AG04450 (cell line): Measurements from ENCODE around the gene CDKAL1. TPM values are rescaled to one million over a fixed set of nuclear protein-coding genes. Genes with fewer than 3 reads are reported as not detected.
A peak's percentile ranks its signal among the peaks of the same experiment; 100 is the strongest.
"Not testable (repeated sequence)": the region's sequence is repeated elsewhere in the genome, so short reads cannot be mapped to it uniquely, and the experiment has no call there.

Source experiments
- CTCF ChIA-PET: fragments of 300-600, 350-600 bp; formaldehyde crosslinking; extraction: SDS; loops from one replicate; lab custom pipeline; 2022; ENCODE audit warnings: antibody characterized with exemption, inconsistent platforms; lab: Charles Lee
- POLR2A ChIA-PET: fragments of 350-600 bp; formaldehyde crosslinking; extraction: SDS; loops from one replicate; lab custom pipeline; 2021; ENCODE audit warnings: antibody characterized with exemption, inconsistent platforms; lab: Yijun Ruan, JAX
- DNase-seq: peaks from one replicate; pipeline ENCODE4 v3.0.0-alpha.2; 2011; ENCODE audit warnings: low read depth, low spot score
- H3K27ac ChIP-seq: one replicate; pipeline ENCODE4 v1.5.1; 2012; ENCODE audit warnings: low read depth, low read length, control low read depth
- H3K27me3 ChIP-seq: one replicate; pipeline ENCODE4 v1.6.0; 2012; ENCODE audit warnings: low read length; ENCODE audit not compliant: control insufficient read depth, insufficient read depth
- H3K4me3 ChIP-seq: 2 replicates; pipeline ENCODE4 v1.5.1; 2011; ENCODE audit warnings: mild to moderate bottlenecking, low read depth, low read length, control low read depth
- H3K9me3 ChIP-seq: 2 replicates; pipeline ENCODE4 v1.5.1; 2012; ENCODE audit warnings: low read length; ENCODE audit not compliant: control insufficient read depth, insufficient read depth
- polyA plus RNA-seq: library from polyadenylated mRNA; depleted of rRNA; stranded (reverse); fragments of >200 nt; gene quantifications from 2 replicates; pipeline ENCODE4 v1.2.3, GENCODE V29; 2011
- TF ChIP-seq, protein P1 (sequence below): IDR thresholded peaks from 2 replicates; pipeline ENCODE4 v1.5.1; 2011; ENCODE audit warnings: low read depth, low read length, control low read depth, inconsistent platforms

The CDKAL1 gene
- polyA plus RNA-seq, 1 experiment, result 9.2 TPM

DNA sequence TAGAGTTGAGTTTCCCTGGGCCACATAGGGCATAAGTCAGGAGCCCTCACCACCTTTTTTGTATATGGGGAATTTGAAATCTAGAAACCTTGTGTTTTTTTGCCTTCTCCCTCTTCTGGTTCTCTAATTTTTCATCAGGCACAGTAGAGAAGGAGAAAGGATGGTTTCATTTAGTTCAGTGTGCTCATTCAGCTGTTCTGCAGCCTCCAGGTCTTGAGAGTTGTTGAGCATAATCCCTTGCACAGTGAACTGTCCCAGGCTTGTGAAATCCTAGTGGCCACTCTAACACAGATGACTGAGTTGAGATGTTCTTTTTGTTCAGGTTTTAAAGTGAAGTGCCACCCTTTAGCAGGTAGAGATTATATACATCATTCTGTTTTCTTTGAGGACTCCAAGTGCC, 183.5 kb downstream of the CDKAL1 start:
- ChIA-PET POLR2A (no interaction called here), CTCF (interaction anchor here (1.0 kb wide), 1 partner anchor 871 kb away, joined by 3 read pairs; no protein-coding TSS in a partner anchor)
- H3K4me3 ChIP-seq, result no peak overlapping the region
- H3K27ac ChIP-seq, result no peak overlapping the region
- H3K27me3 ChIP-seq, result no peaks in the 10 kb centered on the region
- no peaks in the 10 kb centered on the region for H3K9me3 ChIP-seq
- TF ChIP-seq, protein P1, sequence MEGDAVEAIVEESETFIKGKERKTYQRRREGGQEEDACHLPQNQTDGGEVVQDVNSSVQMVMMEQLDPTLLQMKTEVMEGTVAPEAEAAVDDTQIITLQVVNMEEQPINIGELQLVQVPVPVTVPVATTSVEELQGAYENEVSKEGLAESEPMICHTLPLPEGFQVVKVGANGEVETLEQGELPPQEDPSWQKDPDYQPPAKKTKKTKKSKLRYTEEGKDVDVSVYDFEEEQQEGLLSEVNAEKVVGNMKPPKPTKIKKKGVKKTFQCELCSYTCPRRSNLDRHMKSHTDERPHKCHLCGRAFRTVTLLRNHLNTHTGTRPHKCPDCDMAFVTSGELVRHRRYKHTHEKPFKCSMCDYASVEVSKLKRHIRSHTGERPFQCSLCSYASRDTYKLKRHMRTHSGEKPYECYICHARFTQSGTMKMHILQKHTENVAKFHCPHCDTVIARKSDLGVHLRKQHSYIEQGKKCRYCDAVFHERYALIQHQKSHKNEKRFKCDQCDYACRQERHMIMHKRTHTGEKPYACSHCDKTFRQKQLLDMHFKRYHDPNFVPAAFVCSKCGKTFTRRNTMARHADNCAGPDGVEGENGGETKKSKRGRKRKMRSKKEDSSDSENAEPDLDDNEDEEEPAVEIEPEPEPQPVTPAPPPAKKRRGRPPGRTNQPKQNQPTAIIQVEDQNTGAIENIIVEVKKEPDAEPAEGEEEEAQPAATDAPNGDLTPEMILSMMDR, result no peak
- DNase-seq, result no peak

DNA sequence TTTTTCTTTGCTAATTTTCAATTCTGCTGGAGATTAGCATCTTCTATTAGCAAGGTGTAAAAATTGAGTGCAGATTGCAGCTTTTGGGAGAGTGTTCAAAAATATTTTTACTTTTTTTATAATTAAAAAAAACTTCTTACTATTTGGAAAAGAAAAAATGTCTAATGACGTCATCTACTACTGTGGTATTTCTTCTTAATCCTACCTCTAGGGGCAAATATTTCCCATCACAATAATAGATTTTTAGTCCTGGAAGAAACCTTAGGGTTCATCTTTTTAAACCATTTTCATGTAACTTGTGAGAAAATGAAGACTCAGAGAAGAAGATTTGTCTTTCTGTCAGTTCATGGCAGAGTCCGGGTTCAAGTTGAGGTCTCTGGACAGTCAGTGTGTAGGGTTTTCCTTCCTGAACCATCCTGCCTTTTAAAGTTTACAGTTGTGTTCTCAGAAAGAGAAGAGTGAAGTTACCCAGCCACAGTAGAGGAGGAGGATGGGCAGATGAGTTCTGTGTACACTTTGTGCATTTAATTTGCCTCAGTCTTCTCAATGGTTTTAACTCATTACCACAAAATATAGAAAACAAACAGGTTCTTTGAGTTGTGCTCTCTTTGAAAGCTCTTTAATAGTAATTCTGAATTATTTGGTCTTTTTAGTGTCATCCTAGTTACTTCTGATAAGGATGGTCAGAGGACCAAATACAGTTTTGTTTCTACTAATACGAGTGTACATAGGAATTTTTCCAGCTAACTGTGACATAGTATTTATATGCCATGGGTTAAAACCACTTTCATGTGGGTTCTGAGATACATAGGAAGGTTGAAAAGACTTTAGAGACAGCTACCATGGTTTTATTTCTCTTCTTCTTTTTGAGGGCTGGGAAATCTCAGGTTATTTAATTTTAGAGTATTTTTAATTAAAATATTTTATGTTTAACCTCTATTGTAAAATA, 184.7 kb downstream of the CDKAL1 start:
- Histone ChIP-seq H3K27ac (no peak overlapping the region), H3K27me3 (no peaks in the 10 kb centered on the region), H3K4me3 (no peak overlapping the region), H3K9me3 (no peaks in the 10 kb centered on the region; the same call in 1 of the 2 replicates)
- ChIA-PET POLR2A (no interaction called here), CTCF (interaction anchor here (1.0 to 1.2 kb wide), 2 partner anchors 156 to 870 kb away, joined by 3 read pairs; no protein-coding TSS in a partner anchor)
- no peak for DNase-seq
- TF ChIP-seq, protein P1, result peak; percentile 18

DNA sequence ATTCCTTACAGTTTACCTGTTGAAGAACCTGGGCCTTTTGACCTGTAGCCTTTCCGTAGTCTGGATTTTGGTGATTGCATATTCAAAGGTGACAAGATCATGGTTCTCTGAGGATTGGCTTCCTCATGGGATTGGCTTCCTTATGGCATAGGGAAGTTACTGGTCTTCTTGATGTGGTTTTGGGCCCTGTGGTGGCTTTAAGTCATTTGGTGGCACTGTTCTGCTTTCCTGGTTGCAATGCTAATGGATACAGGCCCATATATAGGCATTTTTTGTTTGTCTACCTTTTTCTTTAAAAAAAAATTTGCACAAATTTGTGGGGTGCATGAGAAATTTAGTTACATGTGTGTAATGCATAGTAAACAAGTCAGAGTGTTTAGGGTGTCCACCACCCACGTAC, 185.7 kb downstream of the CDKAL1 start:
- no peak for DNase-seq
- TF ChIP-seq, protein P1, result no peak
- H3K9me3 ChIP-seq, result no peaks in the 10 kb centered on the region; the same call in 1 of the 2 replicates
- H3K4me3 ChIP-seq, result no peak overlapping the region
- ChIA-PET CTCF (no interaction called here), POLR2A (no interaction called here)
- no peak overlapping the region for H3K27ac ChIP-seq
- H3K27me3 ChIP-seq, result no peaks in the 10 kb centered on the region

DNA sequence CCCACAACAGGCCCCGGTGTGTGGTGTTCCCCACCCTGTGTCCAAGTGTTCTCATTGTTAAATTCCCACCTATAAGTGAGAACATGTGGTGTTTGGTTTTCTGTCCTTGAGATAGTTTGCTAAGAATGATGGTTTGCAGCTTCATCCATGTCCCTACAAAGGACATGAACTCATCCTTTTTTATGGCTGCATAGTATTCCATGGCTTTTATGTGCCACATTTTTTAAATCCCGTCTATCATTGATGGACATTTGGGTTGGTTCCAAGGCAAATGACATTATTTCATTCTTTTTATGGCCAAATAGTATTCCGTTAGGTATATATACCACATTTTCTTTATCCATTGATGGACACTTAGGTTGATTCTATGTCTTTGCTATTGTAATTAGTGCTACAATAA, 186.9 kb downstream of the CDKAL1 start:
- H3K9me3 ChIP-seq, POLR2A ChIA-PET, CTCF ChIA-PET, DNase-seq, H3K27me3 ChIP-seq, H3K27ac ChIP-seq, H3K4me3 ChIP-seq: not testable (repeated sequence)

DNA sequence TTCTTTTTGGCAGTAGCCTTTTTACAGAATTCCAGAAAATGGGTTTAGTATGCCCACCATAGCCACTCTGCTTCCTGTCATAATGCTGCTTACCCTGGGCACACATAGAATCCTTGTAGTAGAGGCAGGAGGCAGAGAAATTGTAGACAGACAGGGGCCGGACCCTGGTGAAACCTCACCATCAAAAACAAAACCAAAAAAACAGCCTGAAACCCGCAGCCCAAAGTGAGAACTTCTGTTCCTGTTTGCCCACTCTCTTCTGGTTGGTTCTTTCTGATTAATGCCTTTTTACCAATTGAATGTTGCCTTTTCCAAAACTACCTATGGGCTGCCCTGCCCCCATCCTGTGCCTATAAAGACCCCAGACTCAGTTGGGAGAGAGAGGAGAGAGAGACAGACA, 188.2 kb downstream of the CDKAL1 start:
- Histone ChIP-seq H3K9me3 (no peaks in the 10 kb centered on the region; the same call in 1 of the 2 replicates), H3K27ac (no peak overlapping the region), H3K4me3 (no peak overlapping the region), H3K27me3 (no peaks in the 10 kb centered on the region)
- ChIA-PET CTCF (no interaction called here), POLR2A (no interaction called here)
- DNase-seq, result no peak
- TF ChIP-seq, protein P1, result no peak
